ENCODE results near the gene SEMA4A. TPM values are rescaled to one million over a fixed set of nuclear protein-coding genes. Genes with fewer than 3 reads are reported as not detected.
"Not testable (repeated sequence)": the region's sequence is repeated elsewhere in the genome, so short reads cannot be mapped to it uniquely, and the experiment has no call there.

The SEMA4A gene
- total RNA-seq, 1 donor from 2014 or later: 12.7 TPM

DNA sequence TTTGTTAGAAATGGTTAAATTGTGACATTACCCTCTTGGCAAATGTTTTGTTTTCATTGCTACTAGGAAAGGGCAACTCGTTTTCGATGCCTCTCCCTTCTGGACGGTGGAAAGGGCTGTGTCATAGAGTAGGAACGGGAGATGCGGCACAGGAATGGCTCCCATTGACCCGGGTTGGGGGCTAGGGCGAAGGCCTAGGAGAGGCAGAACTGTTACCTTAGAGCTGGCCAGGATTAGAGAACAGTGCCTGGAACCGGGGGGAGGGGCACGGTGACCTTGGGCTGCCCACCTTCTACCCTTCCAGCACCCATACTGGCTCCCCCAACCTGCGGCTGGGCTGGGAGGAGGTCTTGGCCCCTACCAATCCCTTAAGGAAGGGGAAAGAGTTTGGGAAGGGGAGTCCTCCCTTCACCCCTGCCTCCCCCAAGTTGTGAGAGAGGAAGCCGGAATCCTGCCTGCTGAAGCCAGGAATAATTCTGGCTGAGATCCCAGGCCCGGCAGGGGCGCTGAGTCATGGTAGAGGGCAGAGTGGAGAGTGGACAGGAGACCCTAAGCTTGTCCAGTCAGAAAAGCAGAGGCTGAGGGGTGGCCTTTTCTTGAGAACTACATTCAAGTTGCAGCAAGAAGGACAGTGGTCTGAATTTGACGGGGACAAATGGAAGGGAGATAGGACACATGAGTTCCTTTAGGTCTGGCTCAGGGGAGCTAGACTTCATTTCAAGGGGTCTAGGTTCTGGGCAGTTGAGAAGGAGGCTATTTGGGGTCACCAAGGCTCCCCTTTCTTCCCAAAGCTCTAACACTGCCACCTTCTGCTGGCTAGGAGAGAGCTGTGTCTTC, 30.6 kb upstream of the SEMA4A start:
- intact Hi-C loops (cut with micrococcal nuclease): no loop called here
- Mint-ChIP-seq H3K36me3 (ENCODE audit: low read depth) (peaks cover 5% of the 10 kb centered on the region), H3K27me3 (peaks cover 15% of the 10 kb centered on the region), H3K4me3 (no peak overlapping the region), H3K9me3 (no peaks in the 10 kb centered on the region), H3K27ac (peak overlapping the region; percentile 75), H3K4me1 (peaks cover 57% of the 10 kb centered on the region)
- DNase-seq: no peak

GRCh38 chr1:156123356-156124196, 29.8 kb upstream of the SEMA4A start:
- peaks cover 3% of the 10 kb centered on the region for H3K36me3 Mint-ChIP-seq (ENCODE audit: low read depth)
- peak overlapping the region; percentile 75 for H3K27ac Mint-ChIP-seq
- DNase-seq: peak; percentile 74
- intact Hi-C loops (cut with micrococcal nuclease): no loop called here
- H3K4me1 Mint-ChIP-seq: peaks cover 62% of the 10 kb centered on the region
- H3K27me3 Mint-ChIP-seq: peaks cover 13% of the 10 kb centered on the region
- no peaks in the 10 kb centered on the region for H3K9me3 Mint-ChIP-seq
- peak overlapping the region; percentile 10 for H3K4me3 Mint-ChIP-seq

GRCh38 chr1:156124557-156125483, 28.6 kb upstream of the SEMA4A start:
- H3K9me3 Mint-ChIP-seq: no peaks in the 10 kb centered on the region
- peak overlapping the region; percentile 66 for H3K27ac Mint-ChIP-seq
- no peaks in the 10 kb centered on the region for H3K36me3 Mint-ChIP-seq (ENCODE audit: low read depth)
- peaks cover 70% of the 10 kb centered on the region for H3K4me1 Mint-ChIP-seq
- H3K27me3 Mint-ChIP-seq: peaks cover 13% of the 10 kb centered on the region
- intact Hi-C loops (cut with micrococcal nuclease): no loop called here
- DNase-seq: peak; percentile 72
- no peak overlapping the region for H3K4me3 Mint-ChIP-seq

GRCh38 chr1:156125544-156125943, 27.8 kb upstream of the SEMA4A start:
- H3K4me1 Mint-ChIP-seq: peaks cover 68% of the 10 kb centered on the region
- H3K27ac Mint-ChIP-seq; H3K4me3 Mint-ChIP-seq; intact Hi-C loops (cut with micrococcal nuclease); H3K9me3 Mint-ChIP-seq; DNase-seq; H3K36me3 Mint-ChIP-seq (ENCODE audit: low read depth): not testable (repeated sequence)
- H3K27me3 Mint-ChIP-seq: peaks cover 11% of the 10 kb centered on the region

DNA sequence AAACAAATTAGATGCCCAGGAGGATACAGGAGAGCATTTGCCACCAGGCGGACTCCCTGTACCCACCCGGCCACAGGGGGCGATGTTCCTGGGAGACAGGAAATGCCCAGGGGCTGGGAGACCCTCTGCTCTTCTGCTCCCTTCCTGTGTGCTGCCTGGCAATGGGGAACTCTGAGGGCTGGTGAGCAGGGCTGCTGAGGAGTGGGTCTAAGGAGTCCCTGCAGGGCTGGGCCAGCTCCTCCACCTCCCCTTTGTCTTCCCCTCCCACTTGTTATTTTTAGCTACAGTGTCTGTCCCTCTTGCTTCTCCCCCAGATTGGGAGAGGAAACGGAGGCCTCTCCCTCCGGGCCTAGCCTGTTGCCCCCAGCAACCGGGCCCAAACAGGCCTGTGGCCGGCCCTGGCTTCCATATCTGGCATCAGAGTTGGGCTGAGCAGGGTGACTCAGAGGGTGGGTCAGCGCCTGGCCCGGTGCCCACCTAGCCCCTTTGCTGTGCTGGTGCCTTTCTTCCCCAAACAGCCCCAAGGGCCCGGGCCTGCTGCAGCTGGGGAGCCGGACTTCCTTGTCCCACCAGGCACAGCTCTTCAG, 27.2 kb upstream of the SEMA4A start:
- intact Hi-C loops (cut with micrococcal nuclease): no loop called here
- Mint-ChIP-seq H3K4me3 (peak overlapping the region; percentile 18), H3K9me3 (no peaks in the 10 kb centered on the region)

GRCh38 chr1:156126630-156127534, 26.5 kb upstream of the SEMA4A start:
- DNase-seq: peak; percentile 95
- Mint-ChIP-seq H3K27me3 (peaks cover 11% of the 10 kb centered on the region), H3K4me1 (peaks cover 66% of the 10 kb centered on the region), H3K36me3 (ENCODE audit: low read depth) (no peaks in the 10 kb centered on the region), H3K27ac (peak overlapping the region; percentile 91), H3K9me3 (no peaks in the 10 kb centered on the region), H3K4me3 (peak overlapping the region; percentile 57)
- intact Hi-C loops (cut with micrococcal nuclease): loop anchor here (1.0 kb wide), 4 partner anchors 13 to 96 kb away; partner anchors contain the start of gene LMNA

More for the DNA sequence above, 27.2 kb upstream of the SEMA4A start:
- Mint-ChIP-seq H3K36me3 (ENCODE audit: low read depth) (no peaks in the 10 kb centered on the region), H3K27me3 (peaks cover 11% of the 10 kb centered on the region), H3K27ac (peak overlapping the region; percentile 79), H3K4me1 (peaks cover 66% of the 10 kb centered on the region)
- DNase-seq: peak; percentile 86

GRCh38 chr1:156128308-156128653, 25.1 kb upstream of the SEMA4A start:
- Mint-ChIP-seq H3K4me3 (peak overlapping the region; percentile 28), H3K27me3 (peaks cover 5% of the 10 kb centered on the region), H3K9me3 (no peaks in the 10 kb centered on the region), H3K27ac (no peak overlapping the region), H3K4me1 (peaks cover 59% of the 10 kb centered on the region), H3K36me3 (ENCODE audit: low read depth) (no peaks in the 10 kb centered on the region)
- intact Hi-C loops (cut with micrococcal nuclease): no loop called here
- no peak for DNase-seq

- intact Hi-C loops (cut with micrococcal nuclease): no loop called here
- Mint-ChIP-seq H3K9me3 (no peaks in the 10 kb centered on the region), H3K4me3 (peak overlapping the region; percentile 28), H3K27me3 (peaks cover 3% of the 10 kb centered on the region), H3K27ac (no peak overlapping the region), H3K4me1 (peaks cover 53% of the 10 kb centered on the region), H3K36me3 (ENCODE audit: low read depth) (peaks cover 2% of the 10 kb centered on the region)
- no peak for DNase-seq
Observed at GRCh38 chr1:156128654-156129597, 24.5 kb upstream of the SEMA4A start.

DNA sequence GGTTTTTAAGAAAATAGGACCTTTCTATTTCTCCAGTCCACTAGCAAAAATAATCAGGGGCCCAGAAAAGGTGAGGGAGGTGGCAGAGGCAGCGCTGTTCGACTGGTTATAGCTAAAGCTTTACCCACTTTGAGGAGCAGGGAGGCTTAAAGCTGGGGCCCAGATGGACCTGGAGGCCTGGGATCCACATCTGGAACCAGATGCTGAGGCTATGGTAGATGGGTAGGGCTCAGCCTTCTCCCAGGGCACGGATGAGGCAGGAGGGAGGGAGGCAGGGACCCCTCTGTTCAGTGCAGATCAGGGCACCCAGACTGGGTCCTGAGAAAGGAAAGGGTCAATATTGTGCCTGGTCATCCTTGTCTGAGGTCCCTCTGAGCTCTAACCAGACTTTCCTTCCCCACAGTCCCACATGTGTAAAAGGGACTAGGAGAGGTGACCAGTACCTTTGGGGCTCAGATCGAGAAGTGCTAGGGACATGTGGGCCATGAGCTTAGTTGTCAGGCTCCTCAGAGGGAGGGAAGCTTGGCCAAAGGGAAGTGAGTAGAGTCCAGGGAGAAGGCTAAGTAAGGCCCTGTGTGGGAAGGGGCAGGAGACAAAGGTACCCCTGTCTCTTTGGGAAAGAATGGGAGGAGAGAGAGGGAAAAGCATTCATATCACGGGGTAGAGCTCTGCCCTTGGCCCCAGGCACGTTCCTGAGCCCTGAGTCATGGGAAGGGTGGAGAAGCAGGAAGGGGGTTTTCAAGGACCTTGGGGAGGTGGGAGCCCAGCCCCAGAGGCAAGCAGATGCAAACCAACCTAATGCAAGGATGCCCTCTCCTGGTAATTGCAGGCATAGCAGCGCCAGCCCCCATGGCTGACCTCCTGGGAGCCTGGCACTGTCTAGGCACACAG, 23.5 kb upstream of the SEMA4A start:
- intact Hi-C loops (cut with micrococcal nuclease): loop anchor here (1.0 kb wide), 2 partner anchors 16 to 40 kb away; no protein-coding TSS in a partner anchor
- H3K36me3 Mint-ChIP-seq (ENCODE audit: low read depth): peaks cover 2% of the 10 kb centered on the region
- H3K9me3 Mint-ChIP-seq: no peaks in the 10 kb centered on the region
- peak overlapping the region; percentile 64 for H3K27ac Mint-ChIP-seq
- H3K4me1 Mint-ChIP-seq: peaks cover 43% of the 10 kb centered on the region
- peaks cover 4% of the 10 kb centered on the region for H3K27me3 Mint-ChIP-seq
- DNase-seq: peak; percentile 94
- H3K4me3 Mint-ChIP-seq: no peak overlapping the region

GRCh38 chr1:156130578-156130942, 22.8 kb upstream of the SEMA4A start:
- Mint-ChIP-seq H3K4me3 (no peak overlapping the region), H3K27me3 (peaks cover 4% of the 10 kb centered on the region), H3K36me3 (ENCODE audit: low read depth) (peaks cover 2% of the 10 kb centered on the region), H3K9me3 (no peaks in the 10 kb centered on the region), H3K27ac (no peak overlapping the region), H3K4me1 (peaks cover 37% of the 10 kb centered on the region)
- intact Hi-C loops (cut with micrococcal nuclease): loop anchor here (1.0 kb wide), 2 partner anchors 16 to 40 kb away; no protein-coding TSS in a partner anchor
- DNase-seq: no peak

Data from activated CD4-positive, alpha-beta T cell treated with anti-CD3 and anti-CD28 coated beads, Interleukin-2, amount 10 ng/mL, durations not matched to agents 24 days and 14 days (primary cell).